MM.1S (cell line): ENCODE results near the gene REXO4.
A peak's percentile ranks its signal among the peaks of the same experiment; 100 is the strongest.

ENCODE experiments used
- DNase-seq: peaks from one replicate; pipeline ENCODE4 v3.0.0-alpha.2; 2015
- H2AFZ ChIP-seq: fragments of 300-600 bp; sonication (generic); 2 replicates; pipeline ENCODE4 v1.6.0; 2016; ENCODE audit warnings: antibody characterized with exemption, low read length
- H3F3A ChIP-seq: fragments of 300-600 bp; sonication (generic); 2 replicates; pipeline ENCODE4 v1.6.1; 2016; ENCODE audit warnings: mild to moderate bottlenecking, antibody characterized with exemption, low read length, moderate library complexity, mixed read lengths; ENCODE audit not compliant: insufficient read depth
- H3K27ac ChIP-seq: fragments of 300-600 bp; sonication (generic); 2 replicates; pipeline ENCODE4 v1.5.1; 2016; ENCODE audit warnings: mild to moderate bottlenecking, low read length
- H3K27me3 ChIP-seq: fragments of 300-600 bp; sonication (generic); replicated peaks from 2 replicates; pipeline ENCODE4 v1.6.0; 2016; ENCODE audit warnings: low read length; ENCODE audit not compliant: insufficient read depth
- H3K36me3 ChIP-seq: fragments of 300-600 bp; sonication (generic); replicated peaks from 2 replicates; pipeline ENCODE4 v1.6.1; 2016; ENCODE audit warnings: mild to moderate bottlenecking, low read length, mixed read lengths; ENCODE audit not compliant: insufficient read depth
- H3K4me1 ChIP-seq: fragments of 300-600 bp; sonication (generic); 2 replicates; pipeline ENCODE4 v1.6.1; 2016; ENCODE audit warnings: low read length, mixed read lengths
- H3K4me2 ChIP-seq: fragments of 300-600 bp; sonication (generic); 2 replicates; pipeline ENCODE4 v1.6.0; 2016; ENCODE audit warnings: low read depth, low read length
- H3K4me3 ChIP-seq: fragments of 300-600 bp; sonication (generic); 2 replicates; pipeline ENCODE4 v1.5.1; 2016; ENCODE audit warnings: low read length, mixed read lengths
- H3K79me2 ChIP-seq: fragments of 300-600 bp; sonication (generic); 2 replicates; pipeline ENCODE4 v1.6.1; 2016; ENCODE audit warnings: mixed run types, low read length, mixed read lengths
- H3K9ac ChIP-seq: fragments of 300-600 bp; sonication (generic); 2 replicates; pipeline ENCODE4 v1.6.1; 2016; ENCODE audit warnings: low read length, mixed read lengths
- H3K9me2 ChIP-seq: fragments of 300-600 bp; sonication (generic); replicated peaks from 2 replicates; pipeline ENCODE4 v1.6.1; 2016; ENCODE audit warnings: mild to moderate bottlenecking, low read length, mixed read lengths; ENCODE audit not compliant: insufficient read depth
- H3K9me3 ChIP-seq: fragments of 300-600 bp; sonication (generic); replicated peaks from 2 replicates; pipeline ENCODE4 v1.6.1; 2016; ENCODE audit warnings: mild to moderate bottlenecking, low read length, mixed read lengths; ENCODE audit not compliant: insufficient read depth
- H4K20me1 ChIP-seq: fragments of 300-600 bp; sonication (generic); 2 replicates; pipeline ENCODE4 v1.6.1; 2016; ENCODE audit warnings: mild to moderate bottlenecking, low read length, moderate library complexity, mixed read lengths; ENCODE audit not compliant: insufficient read depth
- EZH2 ChIP-seq: fragments of 300-600 bp; sonication (generic); optimal IDR thresholded peaks from 2 replicates; pipeline ENCODE3; 2017; ENCODE audit warnings: low read depth, mild to moderate bottlenecking, antibody characterized with exemption, low read length, mixed read lengths
- EZH2phosphoT487 ChIP-seq: fragments of 300-600 bp; sonication (generic); IDR thresholded peaks from 2 replicates; pipeline ENCODE4 v1.6.1; 2018; ENCODE audit warnings: antibody characterized with exemption, low read length
- TF ChIP-seq, protein P1 (sequence below): fragments of 300-600 bp; sonication (generic); IDR thresholded peaks from 2 replicates; pipeline ENCODE4 v1.5.1; 2016; ENCODE audit warnings: antibody characterized with exemption, low read length, mixed read lengths

Gene REXO4

DNA sequence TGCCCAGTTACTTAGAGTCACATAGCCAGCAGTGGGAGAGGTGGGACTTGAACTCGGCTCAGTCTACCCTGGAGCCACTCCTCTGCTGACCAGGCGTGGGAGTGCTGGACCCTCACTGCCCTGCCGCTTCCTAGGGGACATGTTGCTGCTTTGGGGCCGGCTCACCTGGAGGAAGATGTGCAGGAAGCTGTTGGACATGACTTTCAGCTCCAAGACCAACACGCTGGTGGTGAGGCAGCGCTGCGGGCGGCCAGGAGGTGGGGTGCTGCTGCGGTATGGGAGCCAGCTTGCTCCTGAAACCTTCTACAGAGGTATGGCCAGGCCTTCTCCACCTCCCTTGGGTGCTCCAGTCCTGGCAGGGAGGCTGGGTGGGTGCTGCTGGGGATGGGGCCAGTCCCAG is 38.6 kb upstream of the REXO4 start:
- Histone ChIP-seq H3K4me1 (peaks cover 14% of the 10 kb centered on the region), H3K9me2 (no peaks in the 10 kb centered on the region), H4K20me1 (no peaks in the 10 kb centered on the region), H3K4me2 (no peak overlapping the region), H3K9me3 (no peaks in the 10 kb centered on the region), H3K27me3 (peaks cover 68% of the 10 kb centered on the region), H3K36me3 (no peaks in the 10 kb centered on the region), H3K9ac (no peak overlapping the region), H3K4me3 (no peak overlapping the region), H3K79me2 (no peaks in the 10 kb centered on the region), H3K27ac (no peak overlapping the region), H3F3A (no peaks in the 10 kb centered on the region), H2AFZ (no peak overlapping the region)
- TF ChIP-seq EZH2 = no peak
- TF ChIP-seq, protein P1, sequence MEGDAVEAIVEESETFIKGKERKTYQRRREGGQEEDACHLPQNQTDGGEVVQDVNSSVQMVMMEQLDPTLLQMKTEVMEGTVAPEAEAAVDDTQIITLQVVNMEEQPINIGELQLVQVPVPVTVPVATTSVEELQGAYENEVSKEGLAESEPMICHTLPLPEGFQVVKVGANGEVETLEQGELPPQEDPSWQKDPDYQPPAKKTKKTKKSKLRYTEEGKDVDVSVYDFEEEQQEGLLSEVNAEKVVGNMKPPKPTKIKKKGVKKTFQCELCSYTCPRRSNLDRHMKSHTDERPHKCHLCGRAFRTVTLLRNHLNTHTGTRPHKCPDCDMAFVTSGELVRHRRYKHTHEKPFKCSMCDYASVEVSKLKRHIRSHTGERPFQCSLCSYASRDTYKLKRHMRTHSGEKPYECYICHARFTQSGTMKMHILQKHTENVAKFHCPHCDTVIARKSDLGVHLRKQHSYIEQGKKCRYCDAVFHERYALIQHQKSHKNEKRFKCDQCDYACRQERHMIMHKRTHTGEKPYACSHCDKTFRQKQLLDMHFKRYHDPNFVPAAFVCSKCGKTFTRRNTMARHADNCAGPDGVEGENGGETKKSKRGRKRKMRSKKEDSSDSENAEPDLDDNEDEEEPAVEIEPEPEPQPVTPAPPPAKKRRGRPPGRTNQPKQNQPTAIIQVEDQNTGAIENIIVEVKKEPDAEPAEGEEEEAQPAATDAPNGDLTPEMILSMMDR = peak; percentile 17; the same call in 1 of the 2 replicates
- DNase-seq = no peak

DNA sequence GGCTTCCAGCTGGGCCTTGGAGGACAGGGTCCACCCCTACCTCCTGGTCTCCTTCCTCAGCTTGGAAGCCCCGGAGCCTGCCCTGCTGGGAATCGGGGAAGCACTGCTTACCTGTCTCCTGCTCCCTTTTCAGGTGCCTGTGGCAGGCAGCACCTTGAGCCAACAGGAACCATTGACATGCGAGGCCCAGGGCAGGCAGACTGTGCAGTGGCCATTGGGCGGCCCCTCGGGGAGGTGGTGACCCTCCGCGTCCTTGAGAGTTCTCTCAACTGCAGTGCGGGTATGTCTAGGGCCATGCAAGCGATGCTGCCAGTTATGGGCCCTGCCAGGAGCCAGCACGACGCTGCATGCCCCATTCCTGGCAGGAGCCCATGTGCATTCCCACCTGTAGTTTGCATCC is 38.1 kb upstream of the REXO4 start:
- Histone ChIP-seq H3K4me3 (no peak overlapping the region), H2AFZ (no peak overlapping the region), H3K4me1 (peaks cover 11% of the 10 kb centered on the region; the same call in 1 of the 2 replicates), H3K36me3 (no peaks in the 10 kb centered on the region), H3K9ac (no peak overlapping the region), H3K79me2 (no peaks in the 10 kb centered on the region), H3K9me3 (no peaks in the 10 kb centered on the region), H3F3A (no peaks in the 10 kb centered on the region), H4K20me1 (no peaks in the 10 kb centered on the region), H3K9me2 (no peaks in the 10 kb centered on the region), H3K27me3 (peaks cover 72% of the 10 kb centered on the region), H3K27ac (no peak overlapping the region), H3K4me2 (no peak overlapping the region)
- TF ChIP-seq EZH2phosphoT487 (no peak), EZH2 (no peak)
- TF ChIP-seq, protein P1 = no peak
- DNase-seq = no peak

DNA sequence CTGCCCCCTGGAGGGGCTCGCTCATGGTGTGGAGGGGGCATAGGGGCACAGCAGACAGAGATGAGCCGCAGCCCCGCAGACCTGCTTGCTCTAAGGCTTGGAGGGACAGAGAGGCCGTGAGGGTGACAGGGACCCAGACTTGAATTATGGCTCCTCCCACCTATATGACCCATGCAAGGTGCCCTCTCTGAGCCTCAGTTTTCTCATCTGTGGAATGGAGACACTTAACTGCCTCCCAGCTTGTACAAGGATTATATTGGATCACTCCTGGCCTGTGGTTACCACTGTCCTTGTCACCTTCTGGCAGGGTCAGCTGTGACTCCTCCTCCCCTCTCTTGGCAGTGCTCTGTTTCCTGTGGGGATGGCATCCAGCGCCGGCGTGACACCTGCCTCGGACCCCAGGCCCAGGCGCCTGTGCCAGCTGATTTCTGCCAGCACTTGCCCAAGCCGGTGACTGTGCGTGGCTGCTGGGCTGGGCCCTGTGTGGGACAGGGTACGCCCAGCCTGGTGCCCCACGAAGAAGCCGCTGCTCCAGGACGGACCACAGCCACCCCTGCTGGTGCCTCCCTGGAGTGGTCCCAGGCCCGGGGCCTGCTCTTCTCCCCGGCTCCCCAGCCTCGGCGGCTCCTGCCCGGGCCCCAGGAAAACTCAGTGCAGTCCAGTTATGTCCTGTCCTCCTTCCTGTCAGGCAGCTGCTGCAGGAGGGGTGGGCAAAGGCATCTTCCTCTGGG is 37.3 kb upstream of the REXO4 start:
- Histone ChIP-seq H4K20me1 (no peaks in the 10 kb centered on the region), H3K79me2 (no peaks in the 10 kb centered on the region), H3K4me1 (peaks cover 6% of the 10 kb centered on the region; the same call in 1 of the 2 replicates), H3K4me2 (no peak overlapping the region), H3K4me3 (no peak overlapping the region), H2AFZ (no peak overlapping the region), H3K9ac (no peak overlapping the region), H3K36me3 (no peaks in the 10 kb centered on the region), H3K27ac (no peak overlapping the region), H3K9me3 (no peaks in the 10 kb centered on the region), H3K27me3 (peaks cover 78% of the 10 kb centered on the region), H3F3A (no peaks in the 10 kb centered on the region), H3K9me2 (no peaks in the 10 kb centered on the region)
- TF ChIP-seq EZH2 (no peak), EZH2phosphoT487 (no peak)
- TF ChIP-seq, protein P1 = no peak
- no peak for DNase-seq
